Measurements from ENCODE around the gene PEAK1.
A peak's percentile ranks its signal among the peaks of the same experiment; 100 is the strongest.
"Not testable (repeated sequence)": the region's sequence is repeated elsewhere in the genome, so short reads cannot be mapped to it uniquely, and the experiment has no call there.

Gene PEAK1

GRCh38 chr15:77425104-77425503 is 5.2 kb upstream of the PEAK1 start:
- DNase-seq: no peak

- DNase-seq: no peak
These were observed 1.4 kb upstream of the PEAK1 start for GRCh38 chr15:77421370-77421700.

GRCh38 chr15:77420610-77421369 is 886 bp upstream of the PEAK1 start, which contains the start of gene HMG20A:
TSS of gene HMG20A (plus strand) at chr15:77420888. CDS start at chr15:77458408, 37,520 bp downstream.
- DNase-seq: peak; percentile 69

GRCh38 chr15:77418966-77419835 is 703 bp downstream of the PEAK1 start:
- DNase-seq: no peak

GRCh38 chr15:77418391-77418965 is 1.4 kb downstream of the PEAK1 start:
- DNase-seq: no peak

GRCh38 chr15:77417602-77418001 is 2.3 kb downstream of the PEAK1 start:
- no peak for DNase-seq

GRCh38 chr15:77416954-77417353 is 3.0 kb downstream of the PEAK1 start:
- no peak for DNase-seq

GRCh38 chr15:77416148-77416455 is 3.8 kb downstream of the PEAK1 start:
- DNase-seq: peak; percentile 55

- no peak for DNase-seq
These were observed 4.3 kb downstream of the PEAK1 start for GRCh38 chr15:77415450-77416147.

GRCh38 chr15:77414789-77415442 is 5.0 kb downstream of the PEAK1 start:
- DNase-seq: no peak

GRCh38 chr15:77413699-77414349 is 6.1 kb downstream of the PEAK1 start:
- DNase-seq: no peak

- no peak for DNase-seq
These were observed 6.8 kb downstream of the PEAK1 start for GRCh38 chr15:77412972-77413698.

- DNase-seq: no peak
These were observed 8.3 kb downstream of the PEAK1 start for GRCh38 chr15:77411619-77411976.

GRCh38 chr15:77410701-77411618 is 8.9 kb downstream of the PEAK1 start:
- no peak for DNase-seq

- DNase-seq: not testable (repeated sequence)
These were observed 9.8 kb downstream of the PEAK1 start for GRCh38 chr15:77410157-77410500.

- DNase-seq: no peak
These were observed 10.4 kb downstream of the PEAK1 start for GRCh38 chr15:77409259-77410156.

- no peak for DNase-seq
These were observed 13.1 kb downstream of the PEAK1 start for GRCh38 chr15:77406846-77407245.

GRCh38 chr15:77406173-77406759 is 13.6 kb downstream of the PEAK1 start:
- DNase-seq: not testable (repeated sequence)

All from NCI-H226 (cell line).